Panc1 (cell line): ENCODE data around the gene MVB12A. TPM values are rescaled to one million over a fixed set of nuclear protein-coding genes. Genes with fewer than 3 reads are reported as not detected.

Experiments used
- ATAC-seq: fragments of 200-7000 bp; cut with Tn5 transposase; 2 replicates; pipeline ENCODE4 v1.9.1; 2020; ENCODE audit warnings: mild to moderate bottlenecking, moderate library complexity
- BruUV-seq: library from RNA; stranded (reverse); fragments of 400-500 nt; replicated peaks from 2 replicates; lab custom pipeline; 2021; lab: Mats Ljungman, UMichigan
- CTCF ChIA-PET: fragments of 300-600 bp; sonication (Branson Sonifier 250); formaldehyde crosslinking; loops from one replicate; lab custom pipeline; 2022; ENCODE audit warnings: antibody characterized with exemption; lab: Charles Lee
- POLR2A ChIA-PET: fragments of 300-600 bp; sonication (Branson Sonifier 250); formaldehyde crosslinking; loops from one replicate; lab custom pipeline; 2022; ENCODE audit warnings: antibody characterized with exemption; lab: Charles Lee
- DNase-seq: peaks from one replicate; pipeline ENCODE4 v3.0.0-alpha.2; 2010; ENCODE audit warnings: low read depth, low spot score
- H3K27ac ChIP-seq: 2 replicates; pipeline ENCODE4 v1.5.1; 2011; ENCODE audit warnings: mild to moderate bottlenecking, low read length, inconsistent platforms
- H3K27me3 ChIP-seq: fragments of 200-500 bp; sonication (Bioruptor generic); 2 replicates; pipeline ENCODE4 v1.6.0; 2014; ENCODE audit warnings: low read length, inconsistent platforms; ENCODE audit not compliant: control insufficient read depth, insufficient read depth
- H3K36me3 ChIP-seq: fragments of 200-500 bp; sonication (Bioruptor generic); 2 replicates; pipeline ENCODE4 v1.5.1; 2014; ENCODE audit warnings: inconsistent platforms, mild to moderate bottlenecking, low read length, moderate library complexity; ENCODE audit not compliant: control insufficient read depth, insufficient read depth
- H3K4me1 ChIP-seq: 2 replicates; pipeline ENCODE4 v1.5.1; 2011; ENCODE audit warnings: inconsistent platforms, mild to moderate bottlenecking, low read length, moderate library complexity; ENCODE audit not compliant: control insufficient read depth, insufficient read depth
- H3K4me3 ChIP-seq, 2 experiments: 2 replicates each; pipeline ENCODE4 v1.5.1; 2011 to 2012; ENCODE audit warnings: low read depth in 2 of 2, low read length in 2 of 2, mild to moderate bottlenecking in 2 of 2, inconsistent platforms in 1 of 2, moderate library complexity in 1 of 2
- H3K9me3 ChIP-seq: fragments of 200-500 bp; sonication (Bioruptor generic); 2 replicates; pipeline ENCODE4 v1.5.1; 2014; ENCODE audit warnings: low read depth, mild to moderate bottlenecking, inconsistent platforms, low read length, moderate library complexity; ENCODE audit not compliant: control insufficient read depth, insufficient read depth
- CTCF ChIP-seq: fragments of 450-650 bp; IDR thresholded peaks from 2 replicates; pipeline ENCODE4 v1.5.1; 2017; ENCODE audit warnings: mild to moderate bottlenecking
- POLR2AphosphoS5 ChIP-seq: IDR thresholded peaks from 2 replicates; pipeline ENCODE4 v1.6.1; 2012; ENCODE audit warnings: mild to moderate bottlenecking, low read depth, low read length, moderate library complexity
- REST ChIP-seq, 2 experiments: IDR thresholded peaks; 2 replicates each; pipeline ENCODE4 v1.6.1; 2011 to 2012; ENCODE audit warnings: low read depth in 2 of 2, control low read depth in 1 of 2, low read length in 1 of 2, mild to moderate bottlenecking in 1 of 2, moderate library complexity in 1 of 2; ENCODE audit not compliant: insufficient read depth in 1 of 2
- SIN3A ChIP-seq: IDR thresholded peaks from 2 replicates; pipeline ENCODE4 v1.6.1; 2012; ENCODE audit warnings: low read depth, mild to moderate bottlenecking, low read length, moderate library complexity, borderline replicate concordance; ENCODE audit not compliant: insufficient read depth
- TCF7L2 ChIP-seq: IDR thresholded peaks from 2 replicates; pipeline ENCODE4 v1.6.1; 2011; ENCODE audit warnings: mild to moderate bottlenecking, low read depth, low read length, inconsistent platforms
- in situ Hi-C: cut with HindIII; loops from 2 replicates; pipeline ENCODE4 v1.10.0; 2016; ENCODE audit warnings: low sequenced_read_pairs, low pct_unique_long_range_greater_than_20kb
- intact Hi-C: fragments of 100-400 bp; cut with micrococcal nuclease; formaldehyde crosslinking; loops from one replicate; pipeline ENCODE4 v1.10.0; 2022; ENCODE audit not compliant: unreplicated experiment
- total RNA-seq: library from RNA; stranded (reverse); gene quantifications from one replicate; pipeline ENCODE4 v1.2.1, GENCODE V29; 2021; ENCODE audit not compliant: unreplicated experiment

MVB12A gene
- total RNA-seq, 1 experiment from 2014 or later: 42.1 TPM

GRCh38 chr19:17460372-17461230, 40.8 kb downstream of the MVB12A start, which contains the start of gene NXNL1:
TSS of gene NXNL1 (minus strand) at chr19:17460926. CDS start at chr19:17460869, 57 bp downstream.
- POLR2A ChIA-PET: no interaction called here
- H3K27me3 ChIP-seq: no peaks in the 10 kb centered on the region
- intact Hi-C loops (loop anchor here (10.0 kb wide), 1 partner anchor 66 kb away; the partner anchor contains the start of gene CCDC194), in situ Hi-C loops (no loop called here)
- BruUV-seq: no TSS peak
- no peaks in the 10 kb centered on the region for H3K9me3 ChIP-seq
- H3K4me3 ChIP-seq: no peak within 1 kb of the TSS
- H3K36me3 ChIP-seq: no peaks in the 10 kb centered on the region
- TF ChIP-seq CTCF: no peak
- no peak for TF ChIP-seq REST (IDR thresholded peaks at IDR 0.05; ENCODE audit: insufficient read depth in 1 of 2, low read depth in 2 of 2, low read length in 1 of 2)
- TF ChIP-seq SIN3A: no peak
- no peak for TF ChIP-seq POLR2AphosphoS5
- TF ChIP-seq TCF7L2: no peak
- H3K4me1 ChIP-seq: no peaks in the 10 kb centered on the region
- no peak within 1 kb of the TSS for H3K27ac ChIP-seq
- ATAC-seq: no peak; the same call in 1 of the 2 replicates
- CTCF ChIA-PET: interaction anchor here (0.5 kb wide), 1 partner anchor 535 kb away, joined by 6 read pairs; no protein-coding TSS in a partner anchor
- DNase-seq: no peak

GRCh38 chr19:17466487-17466850, 46.6 kb downstream of the MVB12A start:
- Histone ChIP-seq H3K36me3 (no peaks in the 10 kb centered on the region), H3K9me3 (no peaks in the 10 kb centered on the region), H3K27ac (no peak overlapping the region), H3K27me3 (no peaks in the 10 kb centered on the region), H3K4me3 (no peak overlapping the region), H3K4me1 (peaks cover 6% of the 10 kb centered on the region)
- ATAC-seq (no peak), DNase-seq (no peak)
- in situ Hi-C loops (no loop called here), intact Hi-C loops (loop anchor here (10.0 kb wide), 1 partner anchor 72 kb away; the partner anchor contains the start of gene CCDC194)
- no TSS peak for BruUV-seq
- ChIA-PET CTCF (interaction anchor here (0.6 to 0.7 kb wide), 3 partner anchors 12 to 81 kb away, joined by 3 to 10 read pairs (median 3); no protein-coding TSS in a partner anchor), POLR2A (no interaction called here)
- TF ChIP-seq CTCF: no peak
- TF ChIP-seq REST (IDR thresholded peaks at IDR 0.05; ENCODE audit: insufficient read depth in 1 of 2, low read depth in 2 of 2, low read length in 1 of 2): no peak
- no peak for TF ChIP-seq SIN3A
- TF ChIP-seq POLR2AphosphoS5: no peak
- no peak for TF ChIP-seq TCF7L2
